ENCODE data around the gene AKR1C8. TPM values are rescaled to one million over a fixed set of nuclear protein-coding genes. Genes with fewer than 3 reads are reported as not detected.
"Not testable (repeated sequence)": the region's sequence is repeated elsewhere in the genome, so short reads cannot be mapped to it uniquely, and the experiment has no call there.

AKR1C8 gene
- polyA plus RNA-seq, 3 donors, result 0.28 to 1.1 (median 0.49) TPM

DNA sequence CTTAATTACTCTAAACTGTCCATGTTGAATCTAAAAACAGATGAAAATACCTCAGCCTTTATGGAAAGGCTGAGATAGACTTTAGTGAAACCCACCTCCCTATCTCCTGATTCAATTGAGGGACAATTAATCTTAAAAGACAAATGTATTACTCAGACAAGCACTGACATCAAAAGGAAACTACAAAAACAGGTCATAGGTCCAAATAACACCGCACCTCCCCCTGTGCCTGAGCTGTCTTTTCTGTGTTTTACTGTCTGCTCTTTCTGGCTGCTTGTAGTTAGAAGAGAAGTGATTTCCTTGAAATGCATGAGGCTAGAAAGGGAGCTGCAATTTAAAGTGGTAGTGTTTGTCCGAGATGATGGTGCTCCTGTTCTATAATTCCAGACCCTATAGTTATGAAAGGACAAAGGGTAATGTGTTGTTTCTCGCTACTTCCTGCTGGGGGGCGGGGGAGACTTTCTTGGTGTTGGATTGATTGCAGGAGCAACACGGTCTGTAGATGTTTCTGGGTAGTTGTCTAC, 16.0 kb downstream of the AKR1C8 start:
- DNase-seq, result no peak

DNA sequence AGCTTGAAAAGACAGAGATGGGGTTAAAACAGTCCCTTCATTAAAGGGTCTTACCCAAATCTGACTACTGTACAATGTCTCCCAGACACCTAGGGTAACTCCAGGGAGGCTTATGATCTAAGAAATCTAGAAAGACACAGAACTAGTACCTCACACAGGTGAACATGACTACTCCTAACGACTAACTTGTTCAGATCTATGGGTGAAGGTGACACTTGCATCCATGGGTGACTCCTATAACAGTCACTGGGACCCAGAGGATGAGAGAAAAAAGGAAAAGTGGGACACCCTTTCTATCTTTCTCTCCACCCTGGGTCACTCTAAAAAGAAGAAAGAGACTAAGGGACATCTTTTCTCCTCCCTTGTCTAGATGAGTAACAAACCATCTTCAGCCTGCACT, 19.2 kb downstream of the AKR1C8 start:
- DNase-seq, result no peak

DNA sequence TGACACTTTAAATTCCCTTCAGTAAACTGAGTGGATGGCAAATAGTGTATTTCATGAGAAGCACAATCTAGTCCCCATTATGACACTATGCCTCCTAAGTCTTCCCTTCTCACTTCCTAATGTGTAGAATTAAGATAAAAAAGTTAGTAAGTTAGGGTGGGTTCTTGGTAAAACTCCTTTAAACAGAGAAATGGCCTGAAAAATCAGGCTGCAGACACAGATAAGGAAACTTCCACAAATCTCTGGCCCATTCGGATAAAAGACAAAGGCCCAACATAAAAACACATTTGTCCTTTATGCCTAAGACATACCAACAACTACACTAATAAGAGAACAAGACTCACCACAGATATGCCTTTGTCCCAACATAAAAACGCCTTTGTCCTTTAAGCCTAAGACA, 21.5 kb downstream of the AKR1C8 start:
- DNase-seq, result no peak

DNA sequence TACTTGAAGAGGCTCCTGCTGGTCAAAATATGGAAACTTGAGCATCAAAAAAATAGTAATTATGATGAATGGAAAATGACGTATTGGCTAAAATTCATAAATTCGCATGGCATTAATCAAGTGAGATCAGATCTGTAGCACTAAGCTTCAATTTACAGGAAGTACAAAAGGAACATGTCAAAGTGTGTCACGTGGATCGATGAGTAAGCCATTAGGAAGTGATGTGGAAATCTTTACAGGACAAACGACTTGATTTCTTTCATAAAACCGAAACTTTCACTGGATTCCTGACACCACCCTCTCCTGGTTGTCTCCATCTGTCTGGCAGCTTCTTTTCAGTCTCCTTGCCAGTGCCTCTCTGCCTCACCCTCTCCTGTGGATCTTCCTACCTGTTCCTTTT, 25.8 kb downstream of the AKR1C8 start:
- DNase-seq, result no peak

DNA sequence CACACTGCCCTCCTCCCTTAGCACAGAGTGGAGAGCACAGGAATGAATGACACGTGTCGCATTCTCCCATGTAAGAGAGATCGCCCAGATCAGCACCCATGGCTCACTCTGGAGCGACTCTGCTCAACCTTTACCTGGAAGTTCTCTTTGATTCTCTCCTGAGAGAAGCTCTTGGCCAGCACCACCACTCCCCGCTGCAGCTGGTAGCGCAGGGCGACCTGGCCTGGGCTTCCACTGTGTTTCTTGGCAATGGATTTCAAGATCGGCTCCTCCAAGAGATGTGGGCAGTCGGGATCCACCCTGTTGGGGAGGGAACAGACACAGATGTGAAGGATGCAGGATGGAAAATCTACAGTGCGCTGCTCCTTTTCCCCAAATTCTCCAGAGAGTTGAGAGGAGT, 27.4 kb downstream of the AKR1C8 start:
- no peak for DNase-seq

DNA sequence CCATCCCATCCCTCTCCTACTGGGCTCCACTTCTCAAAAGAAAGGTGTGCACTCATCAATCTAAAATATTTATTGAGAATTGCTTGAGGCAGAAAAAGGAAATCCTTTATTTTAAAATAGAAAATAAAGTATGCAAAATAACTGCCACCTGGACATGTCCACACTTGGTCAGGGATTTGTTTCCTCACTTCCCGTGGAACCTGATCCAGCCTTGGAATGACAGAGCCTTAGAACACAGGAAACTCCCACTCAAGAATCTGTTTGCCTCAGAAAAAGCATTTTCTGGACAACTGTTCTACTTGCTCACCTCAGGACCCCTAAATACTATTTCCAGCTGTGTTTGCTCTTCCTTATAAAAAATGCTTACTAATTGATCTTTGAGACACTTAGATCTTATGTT, 29.0 kb downstream of the AKR1C8 start:
- no peak for DNase-seq

DNA sequence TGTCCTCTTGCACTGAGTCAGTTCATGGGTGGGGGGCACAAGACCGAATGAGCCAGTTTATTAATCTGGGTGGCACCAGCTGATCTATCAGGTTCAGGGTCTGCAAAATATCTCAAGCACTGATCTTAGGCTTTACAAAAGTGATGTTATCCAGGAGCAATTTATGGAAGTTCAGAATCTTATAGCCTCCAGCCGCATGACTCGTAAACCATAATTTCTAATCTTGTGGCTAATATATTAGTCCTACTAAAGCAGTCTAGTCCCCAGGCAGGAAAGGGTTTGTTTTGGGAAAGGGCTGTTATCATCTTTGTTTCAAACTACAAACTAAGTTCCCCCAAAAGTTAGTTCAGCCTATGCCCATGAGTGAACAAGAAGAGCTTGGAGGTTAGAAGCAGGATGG, 33.9 kb downstream of the AKR1C8 start:
- DNase-seq, result no peak

DNA sequence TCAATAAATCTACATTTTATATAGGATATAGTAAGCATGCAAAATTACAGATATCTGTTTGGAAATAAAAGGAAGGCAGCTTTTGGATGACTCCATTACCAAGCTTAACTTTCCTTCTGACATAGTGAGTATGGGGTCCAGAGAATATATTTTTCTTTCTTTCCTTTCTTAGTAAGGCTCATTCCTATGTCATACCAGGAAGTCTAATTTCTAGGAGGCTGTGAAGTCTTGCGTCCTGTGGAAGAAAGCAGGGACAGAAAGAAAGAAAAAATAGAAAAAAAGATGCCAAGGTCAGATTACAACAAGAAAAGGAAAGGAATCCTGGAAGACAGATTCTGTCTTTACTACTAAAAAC, 36.3 kb downstream of the AKR1C8 start:
- DNase-seq, result no peak

DNA sequence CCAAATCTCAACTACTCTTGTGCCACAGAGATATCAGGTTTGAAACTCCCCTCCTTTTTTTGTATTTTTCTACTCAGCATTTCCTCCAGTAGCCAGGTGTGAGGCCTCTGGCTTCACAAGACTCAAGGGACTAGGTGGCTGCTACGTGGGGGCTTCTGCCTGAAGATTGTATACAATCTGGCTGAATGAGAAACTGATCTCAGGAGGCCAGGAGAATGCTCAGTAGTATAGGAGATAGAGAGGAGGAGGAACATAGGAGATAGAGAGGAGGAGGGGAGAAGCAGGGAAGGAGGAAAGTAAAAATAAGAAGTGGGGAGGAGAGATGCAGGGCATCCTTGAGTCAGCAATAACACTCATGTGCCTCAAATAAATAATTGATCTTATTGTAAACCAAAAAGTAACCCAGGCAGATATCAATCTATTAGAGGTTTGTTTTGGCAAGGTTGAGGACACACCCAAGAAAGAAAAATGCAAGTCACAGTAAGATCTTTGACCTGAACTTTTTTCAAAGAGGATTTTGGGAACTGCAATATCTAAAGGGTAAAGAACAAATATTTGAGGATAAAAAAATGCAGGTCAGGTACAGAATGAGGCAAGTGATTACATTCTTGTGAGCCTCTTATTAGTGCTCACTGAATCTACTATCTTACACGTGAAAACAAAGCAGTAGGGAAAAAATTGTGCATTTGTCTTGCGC, 36.8 kb downstream of the AKR1C8 start:
- DNase-seq, result no peak

DNA sequence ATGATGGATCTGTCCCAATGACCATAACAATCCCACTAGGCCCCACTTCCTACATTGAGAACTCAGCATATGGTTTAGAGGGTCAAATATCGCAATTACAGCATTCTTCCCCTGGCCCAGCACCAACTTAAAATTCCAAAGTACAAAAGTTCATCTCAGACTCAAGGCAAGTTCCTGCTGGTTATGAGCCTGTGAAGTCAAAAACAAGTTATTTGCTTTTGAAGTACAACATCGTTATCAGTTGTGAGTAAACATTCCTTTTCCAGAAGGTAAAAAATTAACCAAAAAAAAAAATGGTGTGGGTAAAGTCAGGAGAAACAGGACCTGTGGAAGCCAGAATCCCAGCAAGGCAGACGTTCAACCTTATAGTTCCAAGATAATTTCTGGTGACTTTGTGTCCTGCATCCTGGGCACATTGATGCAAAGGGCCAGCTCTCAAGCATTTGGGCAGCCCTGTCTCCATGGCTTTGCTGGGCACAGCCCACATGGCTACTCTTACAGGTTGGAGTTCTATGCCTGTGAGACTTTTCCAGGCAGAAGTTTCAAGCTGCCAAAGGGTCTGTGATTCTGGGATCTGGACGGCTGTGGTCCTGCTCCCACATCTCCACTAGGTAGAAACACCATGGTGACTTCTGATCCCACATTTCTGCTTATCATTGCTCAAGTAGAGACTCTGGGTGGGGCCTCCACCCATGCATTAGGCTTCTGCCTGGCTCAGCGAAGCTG, 37.5 kb downstream of the AKR1C8 start:
- no peak for DNase-seq

DNA sequence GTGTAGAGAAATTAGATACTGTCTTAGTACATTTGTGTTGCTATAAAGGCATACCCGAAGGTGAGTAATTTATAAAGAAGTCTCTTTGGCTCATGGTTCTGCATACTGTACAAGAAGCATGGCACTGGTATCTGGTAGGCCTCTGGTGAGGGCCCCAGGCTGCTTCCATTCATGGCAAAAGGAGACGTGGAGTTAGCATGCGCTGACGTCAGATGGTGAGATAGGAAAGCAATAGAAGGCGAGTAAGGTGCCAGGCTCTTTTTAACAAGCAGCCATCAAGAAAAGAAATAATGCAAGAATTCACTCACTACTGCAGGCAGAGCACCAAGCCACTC, 38.1 kb downstream of the AKR1C8 start:
- DNase-seq, result no peak

DNA sequence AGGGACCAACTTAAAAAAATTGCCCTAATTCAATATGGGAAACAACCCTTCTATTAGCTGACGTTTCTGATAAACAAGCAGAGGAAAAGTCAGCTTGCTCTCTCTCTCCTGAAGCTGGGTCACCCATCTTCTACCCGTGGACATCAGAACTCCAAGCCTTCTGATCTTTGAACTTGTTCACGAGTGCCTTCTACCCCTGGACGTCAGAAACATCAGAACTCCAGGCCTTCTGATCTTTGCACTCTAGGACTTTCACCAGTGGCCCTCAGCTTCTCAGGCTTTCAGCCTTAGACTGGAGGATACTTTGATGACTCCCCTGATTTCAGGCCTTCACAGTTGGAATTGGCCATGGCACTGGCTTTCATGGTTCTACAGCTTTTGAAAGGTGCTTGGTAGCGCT, 41.8 kb downstream of the AKR1C8 start:
- DNase-seq, result no peak

DNA sequence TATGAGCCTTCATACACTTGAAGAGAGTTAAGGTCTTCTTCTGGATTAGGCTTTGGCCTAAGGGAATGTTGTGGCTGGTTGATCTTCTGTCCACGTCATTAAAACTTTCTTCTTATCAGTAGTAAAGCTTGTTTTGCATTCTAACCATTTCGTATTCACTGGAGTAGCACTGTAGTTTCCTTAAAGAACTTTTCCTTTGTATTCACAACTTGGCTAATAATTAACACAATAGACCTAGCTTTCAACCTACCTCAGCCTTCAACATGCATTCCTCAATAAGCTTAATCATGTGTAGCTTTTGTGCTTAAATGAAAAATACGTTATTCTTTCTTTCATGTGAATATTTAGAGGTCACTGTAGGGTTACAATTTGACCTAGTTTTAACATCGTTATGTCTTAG, 42.8 kb downstream of the AKR1C8 start:
- peak; percentile 30 for DNase-seq

DNA sequence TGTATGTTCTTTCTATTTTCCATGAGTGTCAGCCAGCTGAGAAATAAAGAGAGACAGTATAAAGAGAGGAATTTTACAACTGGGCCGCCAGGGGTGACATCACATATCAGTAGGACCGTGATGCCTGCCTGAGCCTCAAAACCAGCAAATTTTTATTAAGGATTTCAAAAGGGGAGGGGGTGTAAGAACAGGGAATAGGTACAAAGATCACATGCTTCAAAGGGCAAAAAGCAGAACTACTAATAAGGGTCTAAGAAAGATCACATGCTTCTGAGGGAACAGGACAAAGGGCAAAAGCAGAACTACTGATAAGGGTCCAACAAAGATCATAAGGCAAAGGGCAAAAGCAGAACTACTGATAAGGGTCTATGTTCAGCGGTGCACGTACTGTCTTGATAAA, 47.3 kb downstream of the AKR1C8 start:
- not testable (repeated sequence) for DNase-seq

DNA sequence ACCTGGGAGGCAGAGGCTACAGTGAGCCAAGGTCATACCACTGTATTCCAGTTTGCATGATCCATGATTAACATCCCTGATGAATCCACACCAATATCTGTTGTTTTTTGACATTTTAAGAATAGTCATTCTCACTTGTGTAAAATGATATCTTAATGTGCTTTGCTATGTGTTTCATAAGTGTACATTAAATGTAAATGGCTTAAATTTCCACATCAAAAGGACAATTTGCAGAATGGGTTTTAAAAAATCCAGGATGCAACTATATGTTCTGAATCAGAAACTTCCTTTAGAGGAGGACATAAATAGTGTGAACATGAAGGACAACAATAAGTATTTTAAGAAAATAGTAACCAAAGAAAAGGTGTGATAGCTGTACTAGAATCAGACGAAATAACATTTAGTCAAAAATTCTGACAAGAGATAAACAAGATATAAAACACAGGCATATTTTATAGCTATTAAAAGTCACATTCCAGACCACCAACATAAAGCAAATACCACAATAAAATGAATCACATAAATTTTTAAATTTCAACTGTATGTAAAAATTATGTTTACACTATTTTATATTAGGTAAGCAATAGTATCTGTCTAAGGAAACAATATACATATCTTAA, 48.4 kb downstream of the AKR1C8 start:
- DNase-seq, result no peak

DNA sequence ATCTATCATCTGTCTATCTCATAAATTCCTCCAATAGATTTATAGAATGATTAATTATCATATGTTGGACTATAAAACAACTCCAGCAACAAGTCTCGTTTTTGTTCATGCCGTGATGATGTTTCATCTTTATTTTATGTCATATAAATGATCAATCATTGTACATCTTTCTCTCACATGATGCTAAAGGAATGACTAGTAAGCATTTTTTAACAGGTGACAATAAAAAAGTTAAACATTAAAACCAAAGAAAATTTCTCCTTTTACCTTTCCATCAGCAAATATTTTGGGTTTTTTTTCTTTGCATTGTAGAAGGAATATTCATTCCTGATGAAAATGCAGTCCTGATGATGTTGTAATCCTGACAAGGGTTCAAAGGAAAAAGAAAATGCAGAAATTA, 49.4 kb downstream of the AKR1C8 start:
- DNase-seq, result no peak

DNA sequence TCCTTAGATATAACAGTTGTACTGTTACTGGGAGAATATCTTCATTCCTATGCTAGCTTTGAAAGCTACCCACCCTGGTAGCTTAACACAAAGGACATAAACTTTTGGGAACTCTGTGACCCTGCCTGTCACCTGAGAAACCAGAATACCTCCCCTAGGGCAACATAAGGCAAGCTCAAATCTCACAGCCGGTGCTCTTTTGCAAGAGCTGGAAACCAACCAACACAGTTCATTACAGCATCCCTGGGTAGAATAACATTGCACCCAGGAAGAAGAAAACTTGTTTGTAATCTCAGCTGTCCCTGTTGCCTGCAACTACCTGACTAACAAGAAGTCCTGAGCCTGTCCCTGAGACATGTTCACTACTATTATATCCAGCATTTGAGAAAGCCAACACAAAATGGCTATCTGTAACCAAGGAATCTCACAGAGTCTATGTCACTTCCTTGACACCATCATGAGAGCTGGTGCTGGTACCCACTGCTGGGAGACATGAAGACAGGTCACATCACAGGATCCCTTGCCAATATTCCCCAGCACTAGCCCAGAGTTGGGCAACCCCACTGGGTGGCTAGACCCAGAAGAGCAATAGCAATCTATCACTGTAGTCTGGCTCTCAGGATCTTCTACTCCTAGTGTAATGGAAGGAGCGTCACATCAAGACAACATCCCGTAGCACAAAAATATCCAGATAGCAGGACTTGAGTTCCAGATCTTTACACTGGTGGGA, 59.5 kb downstream of the AKR1C8 start:
- DNase-seq, result no peak

DNA sequence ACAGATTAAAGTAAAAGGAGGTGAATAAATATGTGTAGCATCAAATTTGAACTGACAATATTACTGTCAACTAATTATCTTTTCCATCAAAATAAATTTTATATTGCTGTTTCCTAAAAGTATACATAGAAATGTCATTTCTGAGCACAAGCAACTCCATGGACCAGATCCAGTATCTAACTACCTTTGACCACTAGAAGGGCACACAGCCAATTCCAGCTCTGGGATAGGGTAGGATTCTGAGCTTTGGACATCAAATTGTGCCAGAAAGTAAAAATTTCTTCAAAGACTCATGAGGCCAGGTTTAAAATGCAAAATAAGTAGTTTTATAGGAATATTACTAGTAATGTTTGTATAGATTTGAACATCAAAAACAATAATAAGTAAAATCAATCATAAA, 61.1 kb downstream of the AKR1C8 start:
- no peak for DNase-seq

DNA sequence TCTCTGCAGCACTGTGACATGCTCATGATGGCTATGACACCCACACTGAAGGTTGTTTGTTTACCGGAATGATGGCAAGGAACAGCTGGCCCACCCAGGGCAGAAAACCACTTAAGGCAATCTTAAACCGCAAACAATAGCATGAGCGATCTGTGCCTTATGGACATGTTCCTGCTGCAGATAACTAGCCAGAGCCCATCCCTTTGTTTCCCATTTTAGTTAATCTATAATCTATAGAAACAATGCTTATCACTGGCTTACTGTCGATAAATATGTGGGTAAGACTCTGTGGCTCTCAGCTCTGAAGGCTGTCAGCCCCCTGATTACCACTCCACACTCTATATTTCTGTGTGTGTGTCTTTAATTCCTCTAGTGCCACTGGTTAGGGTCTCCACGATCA, 65.0 kb downstream of the AKR1C8 start:
- not testable (repeated sequence) for DNase-seq

DNA sequence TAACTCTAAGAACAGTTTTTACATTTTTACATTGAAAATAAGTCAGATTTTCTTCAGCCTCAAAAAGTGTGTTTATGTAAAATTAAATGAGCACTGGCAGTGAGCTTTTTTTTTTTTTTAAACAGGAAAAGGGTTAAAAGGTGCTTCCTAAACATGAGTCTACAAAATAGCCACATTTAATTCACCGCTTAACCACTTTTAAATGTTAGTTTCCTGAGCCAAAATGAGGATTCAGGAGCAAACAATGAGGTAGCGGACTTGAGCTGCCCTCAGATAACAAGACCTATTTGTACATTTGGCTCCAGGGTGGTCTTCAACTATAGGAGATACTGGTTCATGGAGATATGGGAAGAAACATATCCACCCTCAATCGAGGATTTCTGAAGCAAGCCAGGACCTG, 67.9 kb downstream of the AKR1C8 start:
- DNase-seq, result no peak

DNA sequence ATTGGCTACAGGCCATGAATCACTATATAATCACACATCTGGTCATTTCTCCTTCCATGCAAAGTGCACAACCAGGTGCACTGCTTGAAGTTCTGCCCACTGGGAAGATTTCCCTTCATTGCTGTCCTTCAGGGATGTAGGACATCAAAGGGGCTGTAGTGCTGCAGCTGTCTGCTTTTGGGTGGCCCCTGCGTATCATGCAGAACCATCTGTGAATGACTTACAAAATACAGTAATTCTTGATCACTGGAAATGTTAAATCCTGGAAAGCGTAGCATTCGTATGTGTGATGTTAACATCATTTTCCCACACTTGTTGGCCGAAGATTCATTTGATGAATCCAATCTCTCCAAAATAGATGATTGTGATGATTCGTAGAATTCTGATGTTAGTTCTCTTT, 68.3 kb downstream of the AKR1C8 start:
- DNase-seq, result no peak

DNA sequence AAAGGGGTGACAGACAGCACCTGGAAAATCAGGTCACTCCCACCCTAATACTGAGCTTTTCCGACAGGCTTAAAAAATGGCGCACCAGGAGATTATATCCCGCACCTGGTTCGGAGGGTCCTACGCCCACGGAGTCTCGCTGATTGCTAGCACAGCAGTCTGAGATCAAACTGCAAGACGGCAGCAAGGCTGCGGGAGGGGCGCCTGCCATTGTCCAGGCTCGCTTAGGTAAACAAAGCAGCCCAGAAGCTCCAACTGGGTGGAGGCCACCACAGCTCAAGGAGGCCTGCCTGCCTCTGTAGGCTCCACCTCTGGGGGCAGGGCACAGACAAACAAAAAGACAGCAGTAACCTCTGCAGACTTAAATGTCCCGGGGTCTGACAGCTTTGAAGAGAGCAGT, 75.1 kb downstream of the AKR1C8 start:
- not testable (repeated sequence) for DNase-seq

Data from renal pelvis (tissue), 4 donors.